GM12873 (cell line): ENCODE data around the gene TRPV6.

Experiments used
- TF ChIP-seq, protein P1 (sequence below): IDR thresholded peaks from 2 replicates; pipeline ENCODE4 v1.5.1; 2012; ENCODE audit warnings: low read depth, mild to moderate bottlenecking, moderate library complexity, low read length, control low read depth; ENCODE audit not compliant: insufficient read depth; ENCODE audit errors: missing control alignments

Gene TRPV6

DNA sequence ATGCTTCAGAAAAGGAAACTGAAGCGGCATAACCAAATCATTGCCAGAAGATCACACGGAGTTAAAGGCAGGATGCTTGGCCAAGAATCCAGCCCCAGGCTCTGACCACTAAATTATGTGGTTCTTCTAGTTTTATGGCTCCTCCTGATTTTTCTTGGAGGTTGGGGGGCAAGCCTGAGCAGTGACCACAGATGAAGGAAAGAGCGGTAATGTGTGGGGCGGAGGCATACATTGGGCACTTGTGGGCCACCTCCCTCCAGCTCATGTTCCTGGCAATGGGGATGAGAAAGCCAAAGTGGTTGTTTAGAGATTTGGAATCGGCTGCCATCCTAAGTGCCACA, 3.2 kb downstream of the TRPV6 start:
- TF ChIP-seq, protein P1, sequence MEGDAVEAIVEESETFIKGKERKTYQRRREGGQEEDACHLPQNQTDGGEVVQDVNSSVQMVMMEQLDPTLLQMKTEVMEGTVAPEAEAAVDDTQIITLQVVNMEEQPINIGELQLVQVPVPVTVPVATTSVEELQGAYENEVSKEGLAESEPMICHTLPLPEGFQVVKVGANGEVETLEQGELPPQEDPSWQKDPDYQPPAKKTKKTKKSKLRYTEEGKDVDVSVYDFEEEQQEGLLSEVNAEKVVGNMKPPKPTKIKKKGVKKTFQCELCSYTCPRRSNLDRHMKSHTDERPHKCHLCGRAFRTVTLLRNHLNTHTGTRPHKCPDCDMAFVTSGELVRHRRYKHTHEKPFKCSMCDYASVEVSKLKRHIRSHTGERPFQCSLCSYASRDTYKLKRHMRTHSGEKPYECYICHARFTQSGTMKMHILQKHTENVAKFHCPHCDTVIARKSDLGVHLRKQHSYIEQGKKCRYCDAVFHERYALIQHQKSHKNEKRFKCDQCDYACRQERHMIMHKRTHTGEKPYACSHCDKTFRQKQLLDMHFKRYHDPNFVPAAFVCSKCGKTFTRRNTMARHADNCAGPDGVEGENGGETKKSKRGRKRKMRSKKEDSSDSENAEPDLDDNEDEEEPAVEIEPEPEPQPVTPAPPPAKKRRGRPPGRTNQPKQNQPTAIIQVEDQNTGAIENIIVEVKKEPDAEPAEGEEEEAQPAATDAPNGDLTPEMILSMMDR, result no peak

DNA sequence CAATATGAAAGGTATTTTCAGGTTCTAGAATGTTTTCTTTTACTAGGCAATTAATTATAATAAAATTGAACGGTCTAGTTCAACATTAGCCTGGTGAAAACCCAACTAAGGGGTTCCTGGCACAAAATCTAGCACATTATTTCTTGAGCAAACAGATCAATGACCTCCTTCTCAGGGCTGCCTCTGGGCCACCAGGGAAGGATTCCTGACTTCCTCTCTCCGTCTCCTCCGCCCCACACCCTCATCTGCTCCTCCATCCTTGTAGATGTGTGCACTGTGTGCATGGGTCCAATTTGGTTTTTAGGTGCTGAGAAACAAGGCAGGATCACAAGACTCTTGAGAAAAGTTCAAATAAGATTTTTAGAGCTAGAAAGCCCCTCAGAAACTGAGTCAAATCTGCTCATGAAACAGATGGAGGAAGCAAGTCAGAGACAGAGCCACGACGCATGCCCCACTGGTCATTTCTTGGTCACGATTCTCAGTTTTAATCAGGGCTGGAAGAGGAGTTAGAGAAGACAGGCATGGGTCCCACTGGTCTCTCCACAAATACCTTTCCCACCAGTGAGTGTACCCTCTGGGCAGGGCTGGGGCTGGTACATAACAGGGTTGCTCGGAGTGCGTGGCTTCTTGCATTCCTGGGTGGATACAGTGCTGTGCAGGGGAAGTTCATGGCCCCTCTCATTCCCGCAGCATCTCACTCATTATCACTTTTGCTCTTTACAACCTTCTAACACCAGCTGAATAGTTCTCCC, 3.8 kb downstream of the TRPV6 start:
- TF ChIP-seq, protein P1, result no peak

DNA sequence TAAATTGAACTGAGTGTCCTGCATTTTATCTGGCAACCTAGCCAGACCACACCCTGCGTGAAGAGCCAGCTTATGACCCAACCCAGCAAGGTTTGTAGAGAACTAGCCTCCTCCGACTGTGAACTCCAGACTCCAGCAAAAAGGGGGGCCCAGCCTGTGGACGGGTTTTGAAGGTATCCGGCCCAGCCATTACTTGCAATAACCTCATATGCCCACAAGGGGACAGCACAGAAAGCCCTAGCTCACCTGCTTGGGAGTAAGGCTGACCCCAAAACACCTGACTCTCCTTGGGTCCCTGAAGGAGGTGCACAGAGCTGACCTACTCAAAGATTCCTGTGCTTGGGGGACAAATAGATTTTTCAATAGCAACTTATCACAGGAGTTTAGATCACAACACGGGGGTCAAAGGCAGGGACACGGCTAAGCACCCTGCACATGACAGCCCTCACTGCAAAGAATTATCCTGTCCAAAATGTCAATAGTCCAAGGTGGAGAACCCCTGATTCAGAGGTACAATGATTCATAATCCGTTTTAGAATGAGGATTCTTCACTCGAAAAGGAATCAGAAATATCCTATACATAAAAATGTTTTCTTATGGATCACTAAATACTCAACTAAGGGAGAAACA, 4.6 kb downstream of the TRPV6 start:
- TF ChIP-seq, protein P1, result peak; percentile 96

DNA sequence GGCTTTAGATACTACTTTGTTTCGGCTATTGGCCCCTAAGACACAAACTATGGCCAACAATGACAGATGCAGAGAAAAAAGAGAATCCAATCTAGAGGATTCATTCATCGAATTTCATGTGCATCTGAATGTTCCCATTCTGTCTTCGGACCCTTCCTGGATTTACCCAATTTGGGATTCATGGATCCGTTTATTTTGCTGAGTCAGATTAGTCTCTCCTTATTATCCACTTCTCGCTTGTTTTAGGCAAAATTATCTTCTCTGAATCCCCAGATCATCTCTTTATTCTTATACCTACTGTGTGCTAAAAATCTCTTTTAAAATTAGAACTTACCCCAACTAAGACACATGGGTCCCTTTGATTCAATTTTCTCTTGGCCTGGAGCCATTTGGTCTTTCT, 6.5 kb downstream of the TRPV6 start:
- TF ChIP-seq, protein P1, result no peak

DNA sequence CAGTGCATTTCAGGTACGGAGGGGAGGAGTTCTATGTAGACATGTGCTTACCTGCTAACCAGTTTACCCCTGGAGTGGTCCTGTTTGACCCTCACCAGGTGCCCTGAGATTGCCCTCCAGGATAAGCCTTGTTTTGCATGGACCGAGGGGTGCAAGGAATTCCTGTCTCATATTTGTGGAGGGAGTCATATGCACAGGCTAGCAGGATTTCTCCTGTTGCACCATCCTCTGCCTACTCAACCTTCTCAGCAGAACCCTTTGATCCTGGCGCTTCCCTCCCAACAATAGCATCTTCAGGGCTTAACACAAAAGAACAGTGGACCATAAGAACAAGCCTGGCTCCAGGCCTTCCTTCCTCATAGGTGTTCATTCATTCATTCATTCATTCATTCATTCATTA, 7.2 kb downstream of the TRPV6 start:
- TF ChIP-seq, protein P1, result no peak

DNA sequence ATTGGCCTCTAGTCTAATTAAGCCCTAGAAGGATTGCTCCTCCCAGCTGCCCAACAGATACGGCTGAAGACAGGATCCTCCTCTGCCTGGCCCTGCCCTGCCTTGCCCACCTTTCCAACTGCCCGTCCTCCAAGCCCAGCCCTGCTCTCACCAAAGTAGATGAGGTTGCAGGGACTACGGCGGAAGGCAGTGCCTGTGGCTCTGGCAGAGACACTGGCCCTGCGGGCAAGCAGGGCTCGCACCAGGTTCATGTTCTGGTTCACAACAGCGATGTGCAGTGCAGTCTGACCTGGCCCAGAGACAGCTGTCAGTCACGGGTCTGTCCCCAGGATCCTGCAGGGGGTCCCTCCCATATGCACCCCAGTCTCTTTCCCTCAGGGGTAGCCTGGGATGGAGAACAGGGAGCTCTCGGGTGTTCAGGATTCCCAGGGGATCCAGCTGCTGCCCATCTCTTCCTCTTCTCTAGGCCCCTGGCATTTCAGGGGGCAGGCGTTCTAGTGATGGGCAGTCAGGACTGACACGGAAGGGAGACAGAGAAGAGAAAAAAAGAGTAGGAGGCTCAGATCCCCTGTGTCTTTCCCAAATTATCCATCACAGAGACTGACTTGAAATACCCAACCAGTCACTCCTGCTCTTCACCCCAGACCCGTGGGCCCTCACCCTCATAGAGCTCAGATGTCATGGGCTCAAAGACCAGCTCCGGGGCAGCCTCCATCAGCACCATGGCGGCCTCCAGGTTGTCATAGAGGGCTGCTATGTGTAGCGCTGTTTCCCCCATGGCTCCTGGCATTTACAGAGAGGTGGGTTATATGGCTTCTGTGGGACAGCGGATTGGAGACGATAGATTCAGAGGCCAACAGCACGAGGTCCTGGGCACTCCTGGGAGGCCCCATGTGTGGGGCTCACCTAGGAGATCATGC, 8.3 kb downstream of the TRPV6 start:
- TF ChIP-seq, protein P1, result no peak
